HG03521 (cell line): ENCODE results near the gene KHK.

Experiments used
- ATAC-seq: cut with Tn5 transposase; IDR thresholded peaks from one replicate; pipeline ENCODE4 v1.9.1; 2021; ENCODE audit warnings: mild to moderate bottlenecking, moderate library complexity; ENCODE audit not compliant: unreplicated experiment

Gene KHK

DNA sequence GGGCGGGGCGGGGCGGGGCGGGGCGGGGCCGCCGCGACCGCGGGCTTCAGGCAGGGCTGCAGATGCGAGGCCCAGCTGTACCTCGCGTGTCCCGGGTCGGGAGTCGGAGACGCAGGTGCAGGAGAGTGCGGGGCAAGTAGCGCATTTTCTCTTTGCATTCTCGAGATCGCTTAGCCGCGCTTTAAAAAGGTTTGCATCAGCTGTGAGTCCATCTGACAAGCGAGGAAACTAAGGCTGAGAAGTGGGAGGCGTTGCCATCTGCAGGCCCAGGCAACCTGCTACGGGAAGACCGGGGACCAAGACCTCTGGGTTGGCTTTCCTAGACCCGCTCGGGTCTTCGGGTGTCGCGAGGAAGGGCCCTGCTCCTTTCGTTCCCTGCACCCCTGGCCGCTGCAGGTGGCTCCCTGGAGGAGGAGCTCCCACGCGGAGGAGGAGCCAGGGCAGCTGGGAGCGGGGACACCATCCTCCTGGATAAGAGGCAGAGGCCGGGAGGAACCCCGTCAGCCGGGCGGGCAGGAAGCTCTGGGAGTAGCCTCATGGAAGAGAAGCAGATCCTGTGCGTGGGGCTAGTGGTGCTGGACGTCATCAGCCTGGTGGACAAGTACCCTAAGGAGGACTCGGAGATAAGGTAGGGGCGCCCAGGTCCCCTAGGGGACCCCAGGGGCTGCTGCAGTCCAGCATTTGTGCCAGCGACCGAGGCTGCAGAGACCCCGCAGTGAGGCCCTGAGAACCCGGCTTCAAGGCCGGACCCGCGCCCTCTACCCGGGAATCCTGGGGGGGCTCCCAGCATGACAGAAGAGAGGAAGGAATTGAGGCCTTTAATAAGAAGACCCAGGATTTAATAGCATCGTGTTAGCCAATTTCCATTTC lies at the start of gene KHK:
Gene KHK (plus strand): TSS at position 49 of the 870 bp plus-strand sequence. CDS start 488 bp downstream, at position 537.
- no peak for ATAC-seq

DNA sequence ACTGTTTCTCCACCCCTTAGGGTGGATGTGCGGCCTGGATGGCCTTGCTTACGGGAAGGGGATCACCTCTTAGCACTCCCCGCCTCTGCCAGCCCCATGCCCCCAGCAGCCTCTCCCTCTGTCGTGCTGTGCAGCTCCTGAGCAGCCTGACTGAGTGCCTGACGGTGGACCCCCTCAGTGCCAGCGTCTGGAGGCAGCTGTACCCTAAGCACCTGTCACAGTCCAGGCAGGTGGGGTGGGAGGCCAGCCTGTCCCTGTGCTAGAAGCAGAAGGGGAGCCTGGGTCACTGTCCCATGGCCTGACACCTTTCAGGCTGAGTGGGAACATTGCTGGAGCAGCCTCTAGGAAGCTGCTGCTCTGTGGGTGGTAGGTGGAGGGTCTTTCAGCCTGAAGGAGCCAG lies 48.6 kb upstream of the KHK start:
- ATAC-seq = no peak

DNA sequence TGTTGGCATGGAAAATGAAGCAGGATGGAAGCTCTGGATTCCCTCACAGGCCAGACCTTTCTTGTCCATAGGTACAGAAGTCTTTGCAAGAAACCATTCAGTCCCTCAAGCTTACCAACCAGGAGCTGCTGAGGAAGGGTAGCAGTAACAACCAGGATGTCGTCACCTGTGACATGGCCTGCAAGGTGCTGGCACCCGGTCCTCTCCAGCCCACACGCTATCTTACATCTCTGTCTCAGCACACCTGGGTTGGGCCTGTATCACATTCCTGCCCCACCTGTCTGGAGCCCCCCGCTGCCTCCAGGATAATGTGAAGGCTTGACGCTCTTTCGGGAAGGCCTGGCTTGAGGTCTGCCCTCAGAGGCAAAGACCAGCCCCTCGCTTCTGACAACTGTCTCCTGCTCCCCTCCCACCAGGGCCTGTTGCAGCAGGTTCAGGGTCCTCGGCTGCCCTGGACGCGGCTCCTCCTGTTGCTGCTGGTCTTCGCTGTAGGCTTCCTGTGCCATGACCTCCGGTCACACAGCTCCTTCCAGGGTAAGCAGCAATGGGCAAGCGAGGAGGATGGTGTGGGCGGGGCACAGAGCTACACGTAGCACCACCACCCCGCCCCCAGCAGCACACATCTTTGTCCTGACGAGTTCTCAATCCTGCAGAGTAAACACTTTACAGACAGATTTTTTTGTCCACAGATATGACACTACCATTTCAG lies 47.8 kb upstream of the KHK start:
- no peak for ATAC-seq

DNA sequence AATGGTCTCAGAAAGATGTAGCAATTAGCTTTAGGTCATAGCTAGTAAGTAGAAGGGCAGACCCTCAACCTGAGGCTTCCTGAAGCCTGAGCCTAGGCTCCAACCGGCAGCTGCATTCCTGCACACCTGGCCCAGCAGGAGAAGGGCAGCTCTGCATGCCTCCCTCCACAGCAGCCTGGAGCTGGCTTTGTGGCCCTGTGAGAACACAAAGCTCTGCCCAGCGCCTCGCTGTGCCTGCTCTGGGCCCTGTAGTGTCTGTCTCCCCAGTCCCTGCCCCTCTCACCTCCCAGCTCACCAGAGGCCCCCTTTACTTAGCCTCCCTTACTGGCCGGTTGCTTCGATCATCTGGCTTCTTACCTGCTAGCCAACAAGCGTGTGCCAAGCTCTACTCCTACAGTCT lies 47.1 kb upstream of the KHK start:
- ATAC-seq = no peak

DNA sequence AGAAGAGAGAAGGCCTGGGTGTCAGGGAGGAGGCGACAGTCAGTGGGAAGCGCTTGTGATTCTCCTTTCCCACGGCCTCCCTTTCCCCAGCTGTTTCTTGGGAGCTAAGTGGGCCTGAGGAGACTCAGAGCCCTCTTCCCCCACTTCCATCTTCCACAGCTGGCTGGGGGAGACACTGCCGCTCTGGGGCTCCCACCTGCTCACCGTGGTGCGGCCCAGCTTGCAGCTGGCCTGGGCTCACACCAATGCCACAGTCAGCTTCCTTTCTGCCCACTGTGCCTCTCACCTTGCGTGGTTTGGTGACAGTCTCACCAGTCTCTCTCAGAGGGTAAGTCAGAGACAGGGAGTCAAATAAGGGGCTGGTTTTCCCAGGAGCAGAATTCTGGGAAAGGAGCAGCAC lies 46.7 kb upstream of the KHK start:
- ATAC-seq = no peak

DNA sequence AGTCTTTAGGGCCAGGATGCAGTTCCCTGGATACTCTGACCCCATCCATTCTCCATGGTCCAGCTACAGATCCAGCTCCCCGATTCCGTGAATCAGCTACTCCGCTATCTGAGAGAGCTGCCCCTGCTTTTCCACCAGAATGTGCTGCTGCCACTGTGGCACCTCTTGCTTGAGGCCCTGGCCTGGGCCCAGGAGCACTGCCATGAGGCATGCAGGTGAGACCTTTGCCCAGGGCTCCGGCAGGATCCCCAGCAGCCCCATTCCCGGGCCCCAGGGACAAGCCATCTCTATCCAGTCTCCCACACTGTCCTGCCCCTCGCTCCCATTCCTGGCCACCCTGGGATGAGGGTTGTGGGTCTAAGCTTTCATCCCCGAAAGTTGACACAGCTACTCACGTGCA lies 46.3 kb upstream of the KHK start:
- ATAC-seq = no peak

DNA sequence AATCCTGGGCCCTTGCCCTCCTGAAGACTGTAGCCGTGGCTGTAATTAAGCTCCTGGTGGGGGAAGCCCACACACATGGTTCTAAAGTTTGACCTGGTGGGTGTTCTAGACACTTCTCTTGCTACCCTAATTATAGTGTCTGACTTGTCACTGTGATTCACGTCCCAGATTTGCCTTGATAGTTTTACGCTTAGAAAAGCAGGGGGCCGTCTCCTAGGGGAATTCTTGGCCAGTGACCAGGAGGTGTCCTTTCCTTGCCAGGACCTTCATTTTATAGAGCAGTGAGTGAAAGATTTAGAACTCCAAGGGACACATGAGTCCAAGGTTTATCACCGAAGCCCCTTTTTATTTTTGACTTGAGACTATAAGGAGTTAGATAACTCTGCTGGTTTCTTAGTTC lies 44.8 kb upstream of the KHK start:
- ATAC-seq = no peak

DNA sequence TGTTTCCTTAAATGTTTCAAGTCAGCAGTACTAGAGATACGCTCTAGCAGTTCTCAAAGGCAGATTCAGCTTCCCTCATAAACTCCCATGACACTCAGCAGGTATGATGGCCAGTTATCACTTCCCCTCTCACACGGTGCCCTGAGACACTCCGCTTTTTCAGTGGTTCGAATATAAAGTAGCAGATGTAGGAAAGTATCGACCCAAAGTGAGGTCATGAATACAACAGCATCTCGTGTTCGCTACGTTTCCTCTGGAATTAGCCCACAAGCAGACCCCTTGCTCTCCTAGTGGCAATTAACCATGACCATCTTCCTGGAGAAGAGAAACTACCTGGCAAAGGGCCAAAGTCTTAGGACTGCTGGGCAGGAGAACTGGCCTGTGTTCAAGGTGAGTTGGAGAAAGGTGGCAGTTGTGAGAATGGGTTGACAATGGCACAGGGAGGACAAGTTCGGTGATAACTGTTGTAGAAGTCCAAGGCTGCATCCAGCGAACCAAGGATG lies 44.4 kb upstream of the KHK start:
- ATAC-seq = peak; percentile 50

DNA sequence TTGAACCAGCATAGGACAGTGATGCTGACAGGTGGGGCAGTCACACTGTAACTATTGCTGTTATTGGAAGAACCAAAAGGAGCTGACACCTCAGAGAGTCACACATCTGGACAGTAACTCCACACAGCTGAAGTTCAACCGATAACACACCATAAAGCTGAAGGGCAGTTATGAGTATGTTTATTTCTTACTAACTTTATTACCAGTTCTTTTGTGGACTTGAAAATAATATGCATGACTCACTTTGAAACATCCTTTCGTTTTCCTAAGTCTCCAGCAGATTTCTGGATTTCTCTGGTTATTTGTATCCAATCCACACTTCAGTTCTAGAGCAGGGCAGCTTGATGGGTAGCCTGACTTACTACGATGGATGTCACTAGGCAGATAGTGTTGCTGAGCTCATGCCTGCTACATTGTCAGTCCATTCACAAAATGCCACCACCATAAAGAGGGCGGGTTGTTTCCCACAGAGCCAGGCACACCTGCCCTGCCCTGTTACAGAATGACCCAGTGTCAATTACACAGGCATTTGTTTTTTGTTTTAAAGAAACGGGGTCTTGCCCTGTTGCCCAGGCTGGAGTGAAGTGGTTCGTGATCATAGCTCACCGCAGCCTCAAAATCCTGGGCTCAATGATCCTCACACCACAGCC lies 43.5 kb upstream of the KHK start:
- no peak for ATAC-seq

DNA sequence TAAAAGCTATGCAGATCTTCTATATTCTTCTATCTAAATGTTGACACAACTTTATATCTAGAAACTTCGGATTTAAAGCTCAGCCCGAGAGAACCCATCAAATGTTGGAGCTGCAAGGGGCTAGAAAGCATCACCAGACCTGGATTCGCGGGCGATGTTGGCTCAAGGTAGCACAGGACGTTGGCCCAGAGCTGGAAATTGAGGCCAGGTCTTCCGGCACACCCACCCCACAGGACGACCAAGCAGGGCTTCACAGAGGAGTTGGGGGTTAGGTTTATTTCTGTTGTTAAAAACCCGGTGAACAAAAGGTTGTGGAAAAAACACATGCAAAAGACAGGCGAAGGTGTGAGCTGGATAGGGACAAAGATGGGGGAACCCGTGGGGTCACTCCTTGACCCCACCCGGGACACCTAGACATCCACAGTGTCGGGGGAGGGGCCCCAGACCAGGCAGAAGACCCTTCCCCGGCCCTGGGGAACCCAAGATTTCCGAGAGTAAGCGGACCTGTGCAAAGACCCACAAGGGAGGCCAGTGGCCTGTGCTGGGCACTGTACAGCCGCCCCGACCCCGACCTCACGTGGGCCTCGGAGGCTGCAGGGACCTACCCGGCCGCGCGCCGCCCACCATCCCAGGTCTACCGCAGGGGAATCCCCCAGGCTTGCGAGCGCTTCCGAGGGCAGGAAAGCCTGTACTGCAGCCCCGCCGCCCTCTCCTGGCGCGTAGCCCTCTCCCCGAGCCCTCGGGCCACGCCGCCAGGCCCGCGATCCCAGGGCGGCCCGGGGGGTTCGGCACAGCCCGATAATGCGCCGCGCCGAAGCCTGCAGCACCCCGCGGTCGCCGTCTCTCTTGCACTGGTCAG lies 36.9 kb upstream of the KHK start:
- no peak for ATAC-seq

DNA sequence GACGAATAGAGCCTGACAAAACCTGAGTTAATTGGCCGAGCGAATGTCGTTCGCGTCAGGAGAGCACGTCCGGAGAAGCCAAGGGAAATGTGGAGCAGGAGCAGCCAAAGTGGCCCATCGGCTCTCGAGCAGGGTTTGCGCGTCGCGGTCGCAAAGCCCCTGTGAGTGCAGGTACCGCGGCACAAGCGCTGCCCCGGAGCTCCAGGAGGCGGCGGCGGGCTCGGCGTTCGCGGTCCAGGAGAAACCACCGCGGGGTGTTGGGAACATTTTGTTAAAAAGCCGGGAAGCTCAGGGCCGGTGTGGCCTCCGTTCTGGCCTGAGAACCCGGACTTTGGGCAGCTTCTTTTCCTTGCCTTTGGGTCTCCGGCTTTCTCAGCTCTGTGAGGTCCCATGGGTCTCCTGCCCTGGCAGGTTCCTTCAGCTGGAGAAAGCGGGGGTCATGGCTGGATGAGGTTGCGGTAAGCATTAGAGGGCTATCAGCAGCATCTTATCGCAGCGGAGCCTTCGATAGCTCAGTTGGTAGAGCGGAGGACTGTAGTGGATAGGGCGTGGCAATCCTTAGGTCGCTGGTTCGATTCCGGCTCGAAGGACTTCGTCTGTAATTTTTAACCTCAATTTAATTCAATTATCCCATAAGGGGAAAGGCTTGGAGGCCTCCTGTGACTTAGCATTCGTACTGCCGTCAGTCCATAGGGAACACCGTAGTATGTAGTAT lies 36.1 kb upstream of the KHK start:
- peak; percentile 41 for ATAC-seq

DNA sequence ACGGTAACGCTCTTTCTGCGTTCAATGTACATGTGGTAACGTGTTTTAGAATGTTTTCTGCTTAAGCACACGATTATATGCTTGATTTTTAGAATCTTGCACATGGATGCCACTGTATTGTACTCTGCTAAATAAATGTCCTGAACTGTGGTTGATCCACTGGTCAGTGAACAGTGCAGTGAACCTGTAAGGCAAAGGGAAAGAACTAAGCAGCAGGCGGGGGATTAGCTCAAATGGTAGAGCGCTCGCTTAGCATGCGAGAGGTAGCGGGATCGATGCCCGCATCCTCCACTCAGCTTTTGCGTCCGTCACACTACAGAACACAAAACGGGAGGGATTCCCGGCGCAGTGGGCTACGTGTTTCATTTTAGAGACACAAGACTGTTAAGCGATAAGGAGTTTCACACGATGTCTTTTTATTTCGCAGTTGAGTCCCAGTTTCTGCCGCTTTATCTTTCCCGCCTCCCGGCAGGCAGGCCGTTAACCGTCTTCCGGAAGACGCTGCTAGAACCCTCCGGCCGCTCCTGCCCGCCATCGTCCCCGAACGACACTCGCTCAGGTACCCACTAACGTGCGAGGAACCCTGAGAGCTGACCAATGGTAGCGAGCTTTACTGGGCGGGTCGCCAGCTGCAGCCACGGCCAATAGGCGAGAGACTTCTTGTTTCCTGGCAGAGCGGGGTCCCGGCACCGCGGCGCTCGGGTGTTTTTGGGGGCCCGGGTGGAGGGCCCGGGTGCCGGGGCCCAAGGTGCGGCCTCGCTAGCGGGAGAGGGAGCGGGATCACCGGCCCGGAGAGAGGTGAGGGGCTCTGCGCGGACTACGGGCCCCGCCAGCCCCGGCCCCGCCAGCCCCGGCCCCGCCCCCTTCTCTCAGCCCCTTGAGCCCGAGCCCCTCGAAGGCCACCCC lies 35.3 kb upstream of the KHK start, which contains the start of gene AGBL5:
Gene AGBL5 (plus strand): TSS at position 673 of the 906 bp plus-strand sequence. CDS start 1,291 bp downstream, outside the sequence.
- peak; percentile 68 for ATAC-seq

DNA sequence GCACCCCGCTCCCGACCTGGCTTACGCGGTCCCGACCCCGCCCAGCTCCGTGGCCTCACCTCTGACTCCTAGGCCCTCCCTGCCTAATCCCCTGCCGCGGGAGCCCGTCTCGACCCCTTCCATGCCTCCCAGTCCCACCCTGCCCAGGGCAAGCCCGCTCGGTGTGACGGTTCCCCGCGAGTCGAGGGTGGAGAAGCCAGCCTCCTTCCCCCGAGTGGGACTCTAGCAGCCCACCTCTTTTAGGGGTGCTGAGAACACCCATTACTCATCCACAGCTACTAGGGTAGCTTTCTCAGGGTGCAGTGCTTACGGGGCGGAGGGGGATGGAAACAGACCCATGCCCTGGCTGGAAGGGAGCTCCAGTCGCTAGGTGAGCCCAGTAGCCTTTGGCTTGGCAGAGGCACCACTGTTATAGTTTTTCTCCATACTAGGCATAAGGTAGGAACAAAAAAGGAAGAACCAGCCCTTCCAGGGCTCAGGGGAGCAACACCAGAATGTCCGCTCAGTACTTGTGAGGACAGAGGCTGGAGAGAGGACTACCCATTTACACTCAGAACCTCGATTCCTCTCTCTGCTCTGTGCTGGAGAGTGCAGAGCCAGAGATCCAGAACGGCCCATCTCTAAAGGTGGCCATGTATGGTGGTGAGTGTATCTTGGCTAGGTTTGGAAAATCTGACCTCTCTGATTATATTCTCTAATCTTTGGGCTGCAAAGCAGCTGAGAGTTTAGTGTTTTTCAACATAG lies 34.5 kb upstream of the KHK start:
- no peak for ATAC-seq

DNA sequence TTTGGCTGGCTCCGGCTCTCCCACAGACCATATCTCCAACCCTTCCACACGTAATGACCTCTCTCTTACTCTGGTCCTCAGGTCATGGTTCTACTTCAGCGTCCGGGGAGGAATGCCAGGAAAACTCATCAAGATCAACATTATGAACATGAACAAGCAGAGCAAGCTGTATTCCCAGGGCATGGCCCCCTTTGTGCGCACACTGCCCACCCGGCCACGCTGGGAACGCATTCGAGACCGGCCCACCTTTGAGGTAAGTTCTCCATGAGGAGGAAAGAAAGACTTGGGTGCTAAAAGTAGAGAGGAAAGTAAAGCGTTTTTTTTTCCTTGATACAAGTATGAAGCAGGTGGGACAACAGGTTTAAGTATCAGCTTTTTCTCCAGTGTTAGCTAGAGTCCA lies 33.3 kb upstream of the KHK start:
- no peak for ATAC-seq

DNA sequence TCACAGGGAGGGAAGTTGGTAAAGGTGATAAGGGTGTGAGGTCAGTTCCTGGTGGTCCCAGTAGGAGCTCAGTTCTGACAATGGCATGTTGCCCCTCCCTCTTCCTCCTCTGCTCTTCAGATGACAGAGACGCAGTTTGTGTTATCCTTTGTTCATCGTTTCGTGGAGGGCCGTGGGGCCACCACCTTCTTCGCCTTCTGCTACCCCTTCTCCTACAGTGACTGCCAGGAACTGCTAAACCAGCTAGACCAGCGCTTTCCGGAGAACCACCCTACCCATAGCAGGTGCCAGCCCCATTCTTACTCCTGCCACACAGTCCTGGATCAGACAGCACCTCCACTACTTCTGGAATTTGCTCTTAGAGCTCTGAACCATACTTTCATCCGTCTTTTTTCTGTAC lies 32.8 kb upstream of the KHK start:
- no peak for ATAC-seq

DNA sequence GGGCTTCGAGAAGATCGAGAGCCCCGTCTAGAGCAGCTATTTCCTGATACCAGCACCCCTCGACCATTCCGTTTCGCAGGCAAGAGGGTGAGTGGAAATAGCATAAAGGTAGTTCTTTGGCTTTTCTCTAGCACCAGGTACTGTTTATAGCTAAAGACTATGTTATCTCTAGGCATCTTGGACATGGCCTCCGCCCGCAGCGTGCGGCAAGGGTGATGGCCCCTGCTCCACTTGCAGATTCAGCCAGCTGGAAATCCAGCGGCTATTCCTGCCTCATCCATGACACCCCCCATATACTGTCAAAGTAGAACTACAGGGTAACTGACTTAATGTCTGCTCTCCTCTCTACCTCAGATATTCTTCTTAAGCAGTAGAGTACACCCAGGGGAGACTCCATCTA lies 31.9 kb upstream of the KHK start:
- no peak for ATAC-seq

DNA sequence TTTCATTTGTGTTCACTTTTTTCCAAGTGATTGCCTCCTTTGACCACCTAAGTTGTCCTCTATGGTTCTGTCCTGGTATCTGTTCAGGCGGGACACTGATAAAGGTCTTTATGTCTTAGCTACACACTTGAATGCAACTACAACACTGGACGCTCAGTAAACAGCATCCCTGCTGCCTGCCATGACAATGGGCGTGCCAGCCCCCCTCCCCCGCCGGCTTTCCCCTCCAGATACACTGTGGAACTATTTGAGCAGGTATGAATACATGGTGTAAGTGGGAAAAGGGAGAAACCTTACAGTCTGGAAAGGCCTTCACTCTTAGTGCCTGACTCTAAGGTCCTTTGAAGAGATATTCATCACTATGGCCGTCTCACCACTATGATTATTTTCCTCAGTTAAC lies 29.4 kb upstream of the KHK start:
- ATAC-seq = no peak

DNA sequence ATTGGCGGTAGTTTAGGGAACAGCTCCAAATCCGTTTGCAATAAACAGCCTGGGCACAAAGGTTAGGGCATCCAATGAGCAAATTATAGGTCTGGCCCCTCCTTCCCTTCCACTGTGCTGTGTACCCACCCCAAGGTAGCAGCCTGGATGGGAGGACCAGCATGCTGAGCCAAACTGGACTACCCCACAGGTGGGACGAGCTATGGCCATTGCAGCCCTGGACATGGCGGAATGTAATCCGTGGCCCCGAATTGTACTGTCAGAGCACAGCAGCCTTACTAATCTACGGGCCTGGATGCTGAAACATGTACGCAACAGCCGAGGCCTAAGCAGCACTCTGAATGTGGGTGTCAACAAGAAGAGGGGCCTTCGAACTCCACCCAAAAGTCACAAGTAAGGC lies 28.4 kb upstream of the KHK start:
- ATAC-seq = no peak
